Heart left ventricle (tissue), 13 donors: Measurements from ENCODE around the gene LYPD4.

Experiments
- CTCF ChIP-seq, 12 donors: fragments of 200-600 bp; sonication (generic) in 4 of 12; IDR thresholded peaks; one replicate each; pipeline versions ENCODE4 v1.5.0 to v1.8.0; 2018 to 2022; ENCODE audit warnings: antibody characterized with exemption in 12 of 12, mild to moderate bottlenecking in 5 of 12
- POLR2A ChIP-seq, 2 donors: fragments of 450-650 bp; IDR thresholded peaks; one replicate each; pipeline ENCODE4 v1.6.1; 2017; ENCODE audit warnings: antibody characterized with exemption in 2 of 2, mild to moderate bottlenecking in 2 of 2, moderate library complexity in 2 of 2
- donor health status: ischemic (EF 13 %, LVEDD 7.1; RV severe dilation, severe dysfunction).
- donor health status: DM: no; HTN: yes; CAD: no.
- donor health status: DM: no; HTN: no; CAD: no.
- donor health status: ischemic (EF 25% LVEDD 6.9; RV normal size, moderate dysfunction).
- donor health status: ischemic (EF 25% LVEDD 5.7; RV mildly dilated, moderate dysfunction).
- donor health status: ischemic (EF 35%, LVEDD 5.7; RV mildly dilated, moderate dysfunction).
- donor health status: nonischemic (EF 11% LVEDD 7.7; RV severe dilation, severe dysfunction).
- donor health status: DM: yes; HTN: yes; CAD: no.
- donor health status: PGD.
- donor health status: ischemic (EF 29% LVEDD 5.4; RV normal size, mild dysfunction).
- donor health status: nonischemic (EF 23%, LVEDD 6.1; RV moderate dilation, normal function).

GRCh38 chr19:41845001-41845050 is 343 bp upstream of the LYPD4 start, which contains the start of gene DMRTC2:
- no peak for TF ChIP-seq POLR2A (IDR thresholded peaks at IDR 0.05)
- no peak for TF ChIP-seq CTCF (IDR thresholded peaks at IDR 0.05)
